Stimulated activated CD8-positive, alpha-beta memory T cell treated with anti-CD3 and anti-CD28 coated beads, Interleukin-7, amount 100 ng/mL, for 24 hours (primary cell): ENCODE results near the gene SNORC.
"Not testable (repeated sequence)": the region's sequence is repeated elsewhere in the genome, so short reads cannot be mapped to it uniquely, and the experiment has no call there.

Source experiments
- DNase-seq: peaks from one replicate; pipeline ENCODE4 v3.0.0-alpha.2; 2020; ENCODE audit warnings: low read depth

SNORC gene

DNA sequence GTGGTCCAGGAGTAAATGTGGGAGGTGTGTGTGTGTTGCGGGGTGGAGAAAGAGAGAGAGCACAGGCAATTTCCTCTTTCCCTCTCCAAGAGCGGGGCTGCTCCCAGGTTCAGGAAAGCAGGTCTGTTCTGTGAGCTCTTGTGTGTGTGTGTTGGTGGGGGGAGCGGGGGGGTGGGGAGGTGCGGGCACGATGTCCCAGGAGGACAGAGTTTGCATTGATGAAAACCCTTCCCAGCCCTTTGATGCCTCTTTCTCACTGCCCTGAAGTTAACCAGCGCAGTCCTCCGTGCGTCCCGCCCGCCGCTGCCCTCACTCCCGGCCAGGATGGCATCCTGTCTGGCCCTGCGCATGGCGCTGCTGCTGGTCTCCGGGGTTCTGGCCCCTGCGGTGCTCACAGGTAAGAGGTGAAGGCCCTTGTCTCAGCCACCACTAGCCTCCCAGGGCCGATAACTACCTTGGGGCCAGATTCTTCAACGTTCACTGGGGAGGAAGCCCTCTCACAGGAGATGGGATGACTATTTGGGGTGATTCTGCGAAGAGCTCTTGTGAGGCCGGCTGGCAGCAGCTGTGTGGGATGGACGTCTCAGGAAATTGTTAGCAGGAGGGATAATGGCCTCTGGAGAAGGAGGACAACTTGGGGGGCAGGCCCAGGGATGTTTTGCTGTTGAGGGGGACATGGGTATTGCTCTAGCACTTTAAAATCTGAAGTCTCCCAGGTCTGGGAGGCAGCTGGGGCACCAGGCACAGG is at the start of gene SNORC:
Gene SNORC (plus strand): TSS at position 247 of the 748 bp plus-strand sequence. CDS start 78 bp downstream, at position 325.
- no peak for DNase-seq

DNA sequence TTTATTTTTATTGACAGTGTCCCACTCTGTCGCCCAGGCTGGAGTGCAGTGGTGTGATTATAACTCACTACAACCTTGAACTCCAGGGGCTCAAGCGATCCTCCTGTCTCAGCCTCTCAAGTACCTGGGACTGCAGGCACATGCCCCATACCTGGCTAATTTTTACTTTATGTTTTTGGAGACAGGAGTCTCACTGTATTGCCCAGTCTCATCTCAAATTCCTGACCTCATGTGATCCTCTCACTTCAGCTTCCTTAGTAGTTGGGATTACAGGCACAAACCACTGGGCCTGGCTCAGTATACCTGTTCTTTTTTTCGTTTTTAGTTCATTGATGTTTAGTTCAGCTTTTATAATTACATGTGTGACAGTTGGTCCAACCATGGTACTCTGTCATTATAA is 40.1 kb upstream of the SNORC start:
- no peak for DNase-seq

- DNase-seq: no peak
Measured at GRCh38 chr2:232831496-232831895, 38.6 kb upstream of the SNORC start.

DNA sequence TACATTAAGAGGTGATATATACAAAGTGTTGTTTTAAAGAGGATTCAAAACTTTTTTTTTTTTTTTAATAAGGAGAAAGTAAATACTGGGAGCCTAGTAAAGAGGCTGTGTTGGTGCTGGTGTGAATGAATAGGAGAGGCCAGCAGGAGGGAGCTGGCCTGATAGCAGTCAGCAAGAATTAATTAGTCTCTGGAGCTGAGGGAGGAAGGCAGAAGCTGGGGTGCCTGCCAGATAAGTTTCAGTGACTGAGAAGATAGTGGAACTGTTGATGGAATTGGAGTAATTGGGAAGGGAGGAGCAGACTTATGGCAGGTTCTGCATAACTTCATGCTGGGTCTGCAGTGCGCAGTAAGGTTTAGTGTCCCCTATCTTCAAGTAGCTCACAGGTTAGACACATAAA is 36.2 kb upstream of the SNORC start:
- no peak for DNase-seq

GRCh38 chr2:232835687-232836208 is 34.3 kb upstream of the SNORC start:
- DNase-seq: no peak

DNA sequence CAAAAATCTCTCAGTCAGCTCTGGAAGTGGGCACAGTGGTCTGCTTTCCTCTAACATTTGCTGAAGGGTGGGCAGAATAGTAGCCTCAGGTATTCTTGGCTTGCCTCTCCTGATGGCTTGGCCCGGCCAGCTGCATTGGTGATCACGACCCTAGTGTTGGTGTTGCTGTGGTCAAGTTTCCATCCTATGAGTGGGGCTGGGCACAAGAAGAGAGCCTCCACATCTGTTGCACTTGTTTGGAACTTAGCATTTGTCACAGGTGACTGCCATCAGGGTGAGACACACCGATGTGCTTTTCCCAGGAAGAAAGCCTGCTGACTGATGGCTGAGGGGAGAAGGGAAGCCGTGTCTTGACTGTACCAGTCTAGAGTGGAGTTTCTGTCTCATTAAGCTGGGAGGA is 33.1 kb upstream of the SNORC start:
- no peak for DNase-seq

- peak; percentile 35 for DNase-seq
Measured at GRCh38 chr2:232838406-232838874, 31.6 kb upstream of the SNORC start.

DNA sequence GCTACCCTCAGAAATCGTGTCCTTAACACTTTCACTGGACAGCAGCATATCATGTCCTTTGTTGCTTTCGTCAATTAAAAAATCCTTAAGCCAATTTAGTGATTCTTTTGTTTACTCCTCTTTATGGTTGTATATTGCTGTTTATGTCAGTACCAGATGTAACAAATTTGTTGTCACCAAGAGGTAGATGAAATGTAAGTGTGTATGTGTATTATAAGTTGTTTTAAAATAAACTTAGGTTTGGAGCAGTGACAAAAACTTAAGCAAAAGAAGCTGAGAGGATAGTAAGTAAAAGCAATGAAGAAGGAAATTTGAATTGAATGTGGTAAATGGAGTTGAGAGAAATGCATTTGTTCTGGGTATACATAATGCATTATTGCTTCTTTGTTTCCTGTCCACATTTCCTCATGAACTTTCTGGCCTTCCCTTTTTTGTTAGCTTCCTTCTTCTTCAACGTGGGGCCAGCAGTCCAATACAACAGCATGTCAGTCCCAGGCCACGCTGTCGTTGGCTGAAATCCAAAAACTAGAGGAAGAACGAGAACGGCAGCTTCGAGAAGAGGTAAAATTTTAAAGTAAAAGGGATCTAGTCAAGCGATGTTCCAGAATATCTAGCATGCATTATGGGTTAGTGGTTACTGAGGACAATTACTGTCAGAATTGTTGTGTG is 30.5 kb upstream of the SNORC start:
- no peak for DNase-seq

- no peak for DNase-seq
Measured at GRCh38 chr2:232842689-232843088, 27.4 kb upstream of the SNORC start.

DNA sequence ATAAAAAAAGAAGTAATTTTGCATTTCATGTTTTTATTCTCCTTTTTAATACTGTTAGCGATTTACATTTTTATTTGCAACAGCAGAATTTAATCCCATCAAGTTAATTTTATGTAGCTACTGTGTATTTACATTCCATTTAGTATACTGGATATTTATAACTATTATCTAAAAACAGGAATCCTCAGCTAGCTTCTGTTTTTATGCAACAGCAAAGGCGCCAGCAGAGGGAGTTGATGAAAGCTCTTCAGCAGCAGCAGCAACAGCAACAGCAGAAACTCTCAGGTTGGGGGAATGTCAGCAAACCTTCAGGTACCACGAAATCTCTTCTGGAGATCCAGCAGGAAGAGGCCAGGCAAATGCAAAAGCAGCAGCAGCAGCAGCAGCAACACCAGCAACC is 26.2 kb upstream of the SNORC start:
- no peak for DNase-seq

DNA sequence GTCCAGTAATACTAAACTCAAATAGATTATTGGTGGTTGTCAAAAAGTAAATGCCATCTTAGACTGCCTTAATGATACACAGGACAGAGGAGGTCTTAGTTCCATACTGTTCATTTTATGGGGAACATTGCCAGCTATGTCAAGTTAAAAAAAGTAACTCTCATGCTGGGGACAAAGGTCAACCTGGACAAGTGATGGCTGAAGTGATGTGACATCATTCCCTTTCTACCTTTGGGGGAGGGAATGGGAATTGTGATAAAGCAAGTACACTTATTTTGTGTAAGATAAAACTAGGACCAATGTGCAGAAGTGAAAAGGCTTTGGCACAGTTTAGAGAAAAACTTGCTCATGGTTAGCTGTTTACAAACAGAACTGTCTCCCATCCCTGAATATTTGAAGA is 24.0 kb upstream of the SNORC start:
- no peak for DNase-seq

- no peak for DNase-seq
Measured at GRCh38 chr2:232850039-232850438, 20.0 kb upstream of the SNORC start.

GRCh38 chr2:232852081-232852480 is 18.0 kb upstream of the SNORC start:
- DNase-seq: not testable (repeated sequence)

DNA sequence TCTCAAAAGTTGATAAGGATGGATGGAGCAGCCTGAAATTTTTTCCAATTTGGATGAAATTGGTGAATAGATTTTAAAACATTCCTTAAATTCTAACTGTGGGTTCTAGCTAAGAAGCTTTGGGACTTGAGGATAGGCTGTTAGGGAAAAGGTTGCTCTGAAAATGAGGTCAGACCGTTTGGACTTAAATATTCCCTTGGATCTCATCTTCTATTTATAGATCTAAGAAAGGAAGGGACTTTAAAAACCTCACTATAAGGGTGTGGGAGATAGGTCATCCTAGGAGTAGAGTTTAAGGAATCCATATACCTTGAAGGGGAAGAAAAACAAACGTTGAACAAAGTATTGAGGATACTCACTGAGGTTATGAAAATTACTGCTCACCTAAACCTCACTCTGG is 17.4 kb upstream of the SNORC start:
- DNase-seq: no peak

DNA sequence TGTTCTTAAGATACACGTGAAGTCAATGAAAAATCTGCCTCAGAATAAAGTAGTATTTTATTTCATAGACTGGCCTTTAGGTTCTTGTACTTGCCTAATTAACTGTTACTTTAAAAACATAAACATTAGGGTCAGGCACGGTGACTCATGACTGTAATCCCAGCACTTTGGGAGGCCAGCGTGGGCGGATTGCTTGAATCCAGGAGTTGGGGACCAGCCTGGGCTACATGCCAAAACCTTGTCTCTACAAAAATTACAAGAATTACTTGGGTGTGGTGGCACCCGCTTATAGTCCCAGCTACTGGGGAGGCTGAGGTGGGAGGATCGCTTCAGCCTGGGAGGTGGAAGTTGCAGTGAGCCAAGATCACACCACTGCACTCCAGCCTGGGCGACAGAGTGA is 16.0 kb upstream of the SNORC start:
- no peak for DNase-seq

GRCh38 chr2:232857158-232857563 is 12.9 kb upstream of the SNORC start:
- DNase-seq: no peak

DNA sequence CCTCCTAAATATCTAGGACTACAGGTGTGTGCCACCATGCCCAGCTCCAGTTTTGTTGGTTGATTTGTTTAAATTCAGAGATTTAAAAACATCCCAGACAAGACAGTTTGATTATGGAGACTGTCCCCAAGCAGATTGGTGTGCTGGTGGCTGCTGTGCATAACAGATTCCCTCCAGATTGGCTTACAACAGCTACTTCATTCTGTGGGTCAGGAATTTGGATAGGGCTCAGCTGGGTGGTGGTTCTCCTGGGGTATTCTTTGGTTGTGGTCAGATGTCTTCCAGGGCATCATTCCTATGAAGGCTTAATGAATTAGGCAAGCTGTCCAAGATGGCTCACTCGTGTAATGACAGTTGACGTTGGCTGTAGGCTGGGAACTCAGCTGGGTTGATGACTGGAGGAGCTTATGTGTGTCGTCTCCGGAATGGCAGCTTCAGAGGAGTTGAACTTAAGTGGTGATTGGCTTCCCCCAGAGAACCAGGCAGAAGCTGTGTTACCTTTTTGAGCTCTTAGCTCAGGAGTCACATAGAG is 10.6 kb upstream of the SNORC start:
- no peak for DNase-seq

- DNase-seq: no peak
Measured at GRCh38 chr2:232860593-232861241, 9.3 kb upstream of the SNORC start.

DNA sequence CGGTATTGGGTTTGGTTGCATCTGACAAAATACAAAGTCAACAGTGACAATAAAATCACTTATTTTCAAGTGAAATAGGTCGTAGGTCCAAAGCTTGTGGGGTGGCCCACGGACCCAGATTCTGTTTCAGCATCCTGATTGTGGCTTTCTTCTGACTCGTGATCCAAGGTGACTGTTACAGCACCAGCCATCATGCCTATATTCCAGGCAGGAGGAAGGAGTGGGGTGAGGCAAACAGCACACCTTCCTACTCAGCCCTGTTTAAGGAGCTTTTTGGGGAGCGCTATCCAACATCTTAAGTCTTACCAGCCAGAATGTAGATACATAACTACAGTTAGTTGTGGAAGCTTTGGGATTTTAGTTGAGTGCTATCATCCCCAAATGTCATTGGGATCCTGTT is 8.7 kb upstream of the SNORC start:
- no peak for DNase-seq

DNA sequence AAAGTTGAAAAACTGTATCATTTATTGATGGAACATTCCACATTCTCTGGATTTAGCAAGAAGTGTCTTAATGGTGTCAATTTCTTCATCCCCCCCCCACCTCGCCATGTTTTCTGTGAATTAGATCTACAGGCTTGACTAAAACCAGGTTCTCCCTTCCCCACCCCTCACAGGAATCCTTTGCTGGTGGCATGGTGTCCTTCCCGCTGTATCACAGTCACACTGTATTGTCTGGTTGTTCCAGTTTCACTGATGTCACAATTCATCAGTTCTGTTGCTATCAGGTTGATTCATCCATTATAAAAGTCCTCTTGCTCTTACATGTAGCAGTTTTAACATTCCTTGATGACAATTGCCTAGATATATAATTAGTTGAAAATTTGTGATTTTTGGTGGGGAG is 6.1 kb upstream of the SNORC start:
- no peak for DNase-seq

GRCh38 chr2:232865165-232865564 is 4.9 kb upstream of the SNORC start:
- no peak for DNase-seq

GRCh38 chr2:232866104-232866503 is 4.0 kb upstream of the SNORC start:
- DNase-seq: no peak
